HG03457 (cell line): Measurements from ENCODE around the gene STOX2.

Source experiments
- ATAC-seq: cut with Tn5 transposase; IDR thresholded peaks from one replicate; pipeline ENCODE4 v1.9.1; 2021; ENCODE audit warnings: moderate number of reproducible peaks; ENCODE audit not compliant: unreplicated experiment

Gene STOX2, protein sequence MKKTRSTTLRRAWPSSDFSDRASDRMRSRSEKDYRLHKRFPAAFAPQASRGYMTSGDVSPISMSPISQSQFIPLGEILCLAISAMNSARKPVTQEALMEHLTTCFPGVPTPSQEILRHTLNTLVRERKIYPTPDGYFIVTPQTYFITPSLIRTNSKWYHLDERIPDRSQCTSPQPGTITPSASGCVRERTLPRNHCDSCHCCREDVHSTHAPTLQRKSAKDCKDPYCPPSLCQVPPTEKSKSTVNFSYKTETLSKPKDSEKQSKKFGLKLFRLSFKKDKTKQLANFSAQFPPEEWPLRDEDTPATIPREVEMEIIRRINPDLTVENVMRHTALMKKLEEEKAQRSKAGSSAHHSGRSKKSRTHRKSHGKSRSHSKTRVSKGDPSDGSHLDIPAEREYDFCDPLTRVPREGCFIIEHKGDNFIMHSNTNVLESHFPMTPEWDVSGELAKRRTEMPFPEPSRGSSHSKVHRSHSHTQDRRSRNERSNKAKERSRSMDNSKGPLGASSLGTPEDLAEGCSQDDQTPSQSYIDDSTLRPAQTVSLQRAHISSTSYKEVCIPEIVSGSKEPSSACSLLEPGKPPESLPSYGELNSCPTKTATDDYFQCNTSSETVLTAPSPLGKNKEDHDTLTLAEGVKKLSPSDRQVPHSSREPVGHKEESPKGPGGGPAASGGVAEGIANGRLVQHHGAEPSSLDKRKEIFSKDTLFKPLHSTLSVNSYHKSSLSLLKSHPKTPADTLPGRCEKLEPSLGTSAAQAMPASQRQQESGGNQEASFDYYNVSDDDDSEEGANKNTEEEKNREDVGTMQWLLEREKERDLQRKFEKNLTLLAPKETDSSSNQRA (N-terminal part only)

DNA sequence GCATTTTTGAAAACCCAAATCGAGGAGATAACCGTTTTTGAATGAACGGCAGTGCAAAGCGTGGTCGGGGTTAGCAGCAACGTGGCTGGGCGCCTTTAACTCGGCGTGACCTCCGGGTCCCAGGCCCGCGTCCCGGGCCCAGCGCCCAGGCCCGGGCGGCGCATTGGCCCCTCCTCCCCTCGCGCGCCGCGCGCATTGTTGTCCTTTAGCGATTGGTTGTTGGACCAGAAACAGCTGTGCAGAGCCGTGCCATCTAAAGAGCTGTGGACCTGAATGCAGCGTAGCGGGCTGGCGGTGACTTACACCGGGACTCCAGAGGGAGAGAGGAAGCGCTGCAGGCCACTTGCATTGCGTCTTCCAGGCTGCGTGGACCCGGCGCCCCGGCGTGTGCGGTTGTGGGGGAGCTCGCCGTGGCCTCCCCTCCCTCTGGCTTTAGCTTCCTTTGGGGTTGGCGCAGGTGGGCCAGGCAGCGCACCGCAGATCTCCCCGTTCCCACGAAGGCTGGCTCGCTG, at the start of gene STOX2:
STOX2 (plus strand) TSS at position 227 of the 512 bp plus-strand sequence. CDS start 1,484 bp downstream, outside the sequence.
- no peak for ATAC-seq

- no peak for ATAC-seq
Measured at GRCh38 chr4:183855323-183856190, 49.5 kb upstream of the STOX2 start.

DNA sequence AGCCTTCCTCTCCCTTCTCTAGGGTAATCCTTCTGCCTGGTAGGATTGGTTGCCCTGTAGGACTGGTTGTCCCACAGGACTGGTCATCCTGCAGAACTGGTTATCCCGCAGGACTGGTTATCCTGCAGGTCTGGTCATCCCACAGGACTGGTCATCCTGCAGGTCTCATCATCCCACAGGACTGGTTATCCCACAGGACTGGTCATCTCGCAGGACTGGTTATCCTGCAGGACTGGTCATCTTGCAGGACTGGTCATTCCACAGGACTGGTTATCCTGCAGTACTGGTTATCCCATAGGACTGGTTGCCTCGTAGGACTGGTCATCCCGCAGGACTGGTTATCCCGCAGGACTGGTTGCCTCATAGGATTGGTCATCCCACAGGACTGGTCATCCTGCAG, 48.1 kb upstream of the STOX2 start:
- ATAC-seq: no peak

DNA sequence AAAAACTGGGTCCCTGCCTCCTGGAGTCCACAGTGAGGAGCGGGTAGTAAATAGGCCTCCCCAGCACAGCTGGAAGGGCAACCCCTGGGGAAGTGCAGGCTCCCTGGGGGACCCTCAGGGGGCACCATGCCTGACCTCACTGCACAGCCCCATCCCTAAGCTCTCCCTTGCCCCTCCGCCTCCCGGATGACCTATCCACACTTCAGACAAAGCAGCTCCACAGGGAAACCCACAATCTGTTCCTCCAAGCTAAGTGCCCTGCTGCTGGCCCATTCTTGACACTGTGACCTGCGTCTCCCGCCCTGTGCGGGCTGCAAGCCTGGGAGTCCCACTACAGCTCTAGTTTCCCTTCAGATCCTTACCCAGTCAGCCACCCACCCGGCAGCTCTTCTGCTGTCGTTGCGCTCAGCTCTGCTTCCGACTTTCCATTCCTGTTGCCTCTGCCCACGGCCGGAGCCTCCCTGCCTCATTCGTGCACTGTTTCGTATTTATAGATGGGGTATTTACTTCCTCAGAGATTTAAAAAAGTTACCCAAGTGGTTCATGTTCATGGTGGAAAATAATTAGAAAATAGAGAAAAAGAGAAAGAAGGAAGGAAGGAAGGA, 47.0 kb upstream of the STOX2 start:
- ATAC-seq: no peak

DNA sequence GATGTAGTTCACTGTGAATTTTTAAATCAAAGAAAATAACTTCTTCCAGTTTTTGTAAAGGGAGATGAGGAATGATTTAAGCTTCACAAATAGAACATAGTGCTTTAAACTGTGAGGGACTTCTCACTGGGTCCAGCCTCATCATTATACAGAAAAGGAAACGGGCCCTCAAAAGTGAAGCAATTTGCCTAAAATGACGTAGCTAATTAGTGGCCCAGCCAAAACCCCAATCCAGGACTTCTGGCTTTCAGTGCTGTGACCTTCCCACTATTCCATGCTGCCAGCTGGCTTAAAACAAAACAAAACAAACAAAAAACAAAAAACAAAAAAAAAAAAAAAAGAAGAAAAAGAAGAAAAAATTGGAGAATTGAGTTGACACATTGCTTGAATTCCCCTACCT, 45.0 kb upstream of the STOX2 start:
- ATAC-seq: no peak

DNA sequence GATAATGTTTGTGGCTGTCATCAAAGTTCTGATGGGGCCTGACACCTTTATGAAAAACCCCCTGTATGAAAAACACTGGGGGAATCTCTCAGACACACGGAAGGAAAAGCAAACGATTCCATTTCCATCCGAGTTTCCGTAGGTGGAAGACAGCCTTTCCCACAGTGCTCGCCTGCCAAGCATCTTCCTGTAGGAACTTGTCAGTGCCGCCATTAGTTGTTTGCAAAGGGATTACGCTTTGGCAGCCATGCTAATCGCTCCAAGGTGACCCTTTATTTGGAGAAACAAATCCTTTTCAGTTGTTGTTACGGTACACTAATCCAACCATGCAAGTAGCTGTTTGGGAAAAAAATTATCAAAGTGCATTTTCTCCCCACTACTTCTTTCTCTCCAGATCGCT, 44.4 kb upstream of the STOX2 start:
- no peak for ATAC-seq

DNA sequence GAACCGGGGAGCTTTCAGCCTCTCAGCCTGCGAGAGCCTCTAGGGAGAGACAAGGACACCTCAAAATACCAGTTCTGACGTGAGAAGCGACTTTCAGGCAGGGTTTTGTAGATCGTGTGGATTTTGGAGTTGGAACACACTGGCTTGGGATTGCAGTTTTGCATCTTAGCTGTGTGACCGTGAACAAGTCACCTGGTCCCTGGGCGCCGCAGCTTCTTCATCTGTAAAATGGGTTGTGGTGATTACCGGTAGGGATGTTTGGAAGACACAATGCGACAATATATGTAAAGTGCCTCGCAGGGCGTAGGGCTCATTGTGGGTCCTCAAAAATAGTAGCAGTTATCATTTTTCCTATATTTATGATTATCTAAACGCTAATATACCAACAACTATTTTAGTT, 43.7 kb upstream of the STOX2 start:
- no peak for ATAC-seq

DNA sequence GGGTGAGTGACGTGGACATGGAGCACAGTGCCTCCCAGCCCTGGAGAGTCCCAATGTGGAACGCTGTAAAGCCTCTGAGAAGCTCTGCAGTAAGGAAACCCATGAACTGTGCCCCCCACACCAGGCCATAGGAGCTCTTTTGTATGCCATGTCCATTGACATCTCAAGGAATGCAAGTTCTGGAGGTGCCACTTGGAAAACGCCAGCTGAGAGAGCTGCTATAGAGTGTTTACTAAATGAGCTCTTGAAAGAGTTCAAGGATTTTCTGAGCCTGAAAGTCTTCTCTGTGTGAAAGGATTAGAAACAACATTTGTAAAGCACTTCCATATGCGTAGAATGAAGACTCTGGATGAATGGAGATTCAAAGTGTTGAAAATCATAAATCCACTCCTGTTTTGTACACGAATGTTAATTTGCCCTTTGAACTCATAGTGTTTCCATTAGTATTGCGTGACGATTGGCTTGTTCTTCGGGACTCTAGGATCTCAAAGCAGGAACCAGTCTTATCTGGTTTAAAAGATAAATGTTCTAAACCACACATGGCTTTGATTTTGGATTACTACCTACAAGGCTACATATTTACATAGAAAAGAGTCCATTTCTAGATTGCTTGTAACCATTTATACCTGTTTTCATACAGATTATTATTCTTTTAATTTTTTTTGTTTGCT, 41.8 kb upstream of the STOX2 start:
- ATAC-seq: no peak

GRCh38 chr4:183867247-183867646, 37.9 kb upstream of the STOX2 start:
- ATAC-seq: no peak

GRCh38 chr4:183870997-183871396, 34.1 kb upstream of the STOX2 start:
- no peak for ATAC-seq

GRCh38 chr4:183871581-183871980, 33.5 kb upstream of the STOX2 start:
- no peak for ATAC-seq

DNA sequence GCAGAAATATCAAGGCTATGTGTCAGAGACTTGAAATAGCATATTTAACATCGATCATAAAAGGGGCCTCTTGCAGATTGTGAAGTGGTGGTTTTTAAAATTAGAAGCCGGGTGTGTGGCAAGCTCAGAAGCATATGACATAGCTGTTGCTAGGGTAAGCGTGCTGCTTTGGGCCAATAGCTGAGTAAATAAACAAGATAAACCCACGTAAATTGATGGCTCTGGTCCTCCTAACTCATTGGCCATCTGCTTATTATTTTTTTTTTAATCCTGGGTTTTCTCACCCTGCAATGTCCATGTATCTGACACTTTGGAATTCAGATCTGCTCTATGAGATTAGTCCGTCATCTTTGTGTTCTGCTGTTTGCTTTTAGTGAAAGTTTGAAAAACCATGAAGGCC, 32.6 kb upstream of the STOX2 start:
- ATAC-seq: no peak

DNA sequence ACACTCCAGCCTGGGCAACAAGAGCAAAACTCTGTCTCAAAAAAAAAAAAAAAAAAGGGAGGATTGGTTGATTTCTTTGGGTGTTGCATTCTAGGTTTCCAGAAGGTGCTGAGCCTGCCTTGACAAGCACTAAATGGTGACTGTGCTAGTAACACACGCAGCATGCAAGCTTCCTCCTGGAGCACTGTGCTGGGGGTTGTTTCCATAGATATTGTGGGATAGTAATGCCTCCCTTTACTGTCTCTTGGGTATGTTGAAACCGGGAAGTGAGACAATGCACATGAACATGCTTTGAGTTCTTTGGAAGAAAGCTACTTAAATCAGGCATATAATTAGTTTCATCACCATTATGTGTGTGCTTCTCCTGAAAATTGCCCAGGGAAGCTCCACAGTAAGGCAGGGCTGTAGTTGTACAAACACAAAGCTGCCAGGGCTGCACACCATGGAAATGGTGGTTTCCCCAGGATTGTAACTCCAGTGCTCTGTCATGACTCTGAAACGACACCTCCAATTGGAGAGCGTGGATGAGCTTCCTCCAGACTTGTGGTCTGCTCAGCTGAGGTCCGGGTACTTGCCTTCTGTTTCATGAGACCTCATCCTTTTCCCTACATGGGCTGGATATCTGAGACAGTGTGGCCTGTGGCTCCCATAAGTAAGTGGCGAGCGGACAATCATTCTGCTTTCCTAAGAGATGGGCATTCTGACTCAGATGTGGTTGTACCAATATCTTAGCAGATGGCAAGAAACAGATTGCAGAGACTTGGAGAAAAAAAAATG, 31.5 kb upstream of the STOX2 start:
- ATAC-seq: no peak

- ATAC-seq: no peak
Measured at GRCh38 chr4:183875251-183875825, 29.8 kb upstream of the STOX2 start.

DNA sequence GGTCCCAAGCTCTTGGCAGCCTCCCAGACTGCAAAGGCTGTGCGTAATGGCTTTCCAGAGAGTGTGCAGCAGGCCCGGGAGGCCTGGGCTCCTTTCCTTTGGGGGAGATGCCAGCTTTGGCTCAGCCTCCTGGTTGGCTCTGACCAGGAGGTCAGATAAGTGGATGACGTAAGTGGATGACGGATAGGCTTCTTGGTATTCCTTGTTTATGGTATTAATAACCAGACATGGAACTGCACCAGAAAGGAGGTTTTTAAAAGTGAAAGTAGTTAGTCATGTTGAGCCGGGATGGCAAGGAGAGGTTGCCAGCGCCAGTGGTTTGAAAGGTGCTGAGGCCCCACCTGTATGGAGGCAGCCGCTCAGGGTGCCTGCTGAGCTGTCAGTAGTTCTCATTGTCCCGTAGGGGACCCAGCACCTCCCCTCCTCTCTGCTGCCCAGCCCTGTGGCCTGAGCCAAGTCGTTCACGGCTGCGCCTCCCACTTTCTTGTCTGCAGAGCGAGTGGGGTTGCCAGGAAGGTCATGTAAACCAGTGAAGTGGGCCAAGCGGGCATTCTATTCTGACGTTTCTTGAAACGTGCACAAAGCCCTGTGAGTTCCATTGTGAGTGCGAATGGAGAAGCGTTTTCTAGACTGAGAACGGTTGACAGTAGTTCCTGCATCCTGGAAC, 28.7 kb upstream of the STOX2 start:
- no peak for ATAC-seq

DNA sequence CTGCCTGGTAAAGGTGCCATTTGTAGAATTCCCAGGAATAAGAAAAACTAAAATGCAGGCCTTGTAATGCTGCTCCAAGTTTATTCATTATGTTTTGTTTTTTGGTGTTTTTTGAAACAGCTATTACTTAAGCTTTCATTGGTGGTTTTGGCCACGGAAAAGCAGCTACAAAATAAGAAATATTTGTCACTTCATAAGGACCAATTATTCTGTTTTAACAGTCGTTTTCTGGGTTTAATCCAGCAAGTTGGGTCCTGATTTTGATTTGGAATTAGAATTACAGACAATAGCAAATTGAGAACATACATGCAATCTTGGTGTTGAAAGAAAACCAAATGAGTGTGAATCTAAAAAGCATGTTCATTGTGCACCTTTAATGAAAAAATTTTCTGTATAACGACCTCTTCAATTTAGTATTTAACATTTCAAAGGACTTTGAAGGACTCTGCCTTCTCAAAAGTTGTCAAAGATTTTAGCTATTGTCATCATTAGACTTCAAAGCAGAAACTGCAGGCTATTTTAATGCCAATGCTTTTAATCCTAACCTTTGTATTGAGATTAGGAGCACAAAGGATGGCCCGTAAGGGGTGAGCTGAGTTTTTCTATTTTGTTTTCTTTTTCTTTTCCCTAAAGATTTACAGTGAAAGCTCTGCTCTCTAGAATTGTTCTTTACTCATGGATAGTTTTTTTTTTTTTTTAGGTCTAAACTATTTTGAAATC, 26.7 kb upstream of the STOX2 start:
- no peak for ATAC-seq

GRCh38 chr4:183885205-183885720, 19.8 kb upstream of the STOX2 start:
- no peak for ATAC-seq
